HepG2 (cell line): ENCODE data around the gene ZNF226. TPM values are rescaled to one million over a fixed set of nuclear protein-coding genes. Genes with fewer than 3 reads are reported as not detected.

Experiments used
- AKNA ChIP-seq: sonication (generic); formaldehyde crosslinking; IDR thresholded peaks from 2 replicates; pipeline ENCODE4 v1.4.0; 2020; ENCODE audit warnings: missing genetic modification reagents, borderline replicate concordance
- CHD4 ChIP-seq: fragments of 200-600 bp; sonication (generic); IDR thresholded peaks from 2 replicates; pipeline ENCODE4 v1.7.0; 2017; ENCODE audit warnings: mild to moderate bottlenecking, low read length, borderline replicate concordance
- FOXM1 ChIP-seq: sonication (generic); formaldehyde crosslinking; IDR thresholded peaks from 2 replicates; pipeline ENCODE4 v1.5.0; 2020; ENCODE audit warnings: missing genetic modification reagents
- GTF3A ChIP-seq: sonication (generic); formaldehyde crosslinking; conservative IDR thresholded peaks from 2 replicates; pipeline ENCODE4 v1.4.0; 2020; ENCODE audit warnings: mild to moderate bottlenecking, missing genetic modification reagents
- HOXA9 ChIP-seq: sonication (generic); formaldehyde crosslinking; IDR thresholded peaks from 2 replicates; pipeline ENCODE4 v1.8.1; 2022; ENCODE audit warnings: missing genetic modification reagents, mild to moderate bottlenecking, moderate library complexity, borderline replicate concordance
- MAX ChIP-seq: IDR thresholded peaks from 2 replicates; pipeline ENCODE4 v1.6.1; 2012; ENCODE audit warnings: inconsistent platforms
- RERE ChIP-seq: IDR thresholded peaks from 2 replicates; pipeline ENCODE4 v1.6.1; 2016; ENCODE audit warnings: low read depth, missing genetic modification reagents, missing compliant biosample characterization
- SIN3A ChIP-seq: IDR thresholded peaks from 2 replicates; pipeline ENCODE4 v1.6.1; 2011; ENCODE audit warnings: low read depth, mild to moderate bottlenecking, control low read depth, low read length, borderline replicate concordance
- SMAD1 ChIP-seq: sonication (generic); formaldehyde crosslinking; IDR thresholded peaks from 2 replicates; pipeline ENCODE4 v1.4.0; 2020; ENCODE audit warnings: missing genetic modification reagents, low read depth, mild to moderate bottlenecking, borderline replicate concordance
- TIGD3 ChIP-seq: sonication (generic); formaldehyde crosslinking; IDR thresholded peaks from 2 replicates; pipeline ENCODE4 v1.5.1; 2020; ENCODE audit warnings: mild to moderate bottlenecking, missing genetic modification reagents, borderline replicate concordance
- XRCC5 ChIP-seq: fragments of 200-400 bp; formaldehyde crosslinking; optimal IDR thresholded peaks from 2 replicates; pipeline ENCODE3; 2017; ENCODE audit warnings: mild to moderate bottlenecking, low read length
- ZC3H13 ChIP-seq: sonication (generic); formaldehyde crosslinking; IDR thresholded peaks from 2 replicates; pipeline ENCODE4 v1.8.1; 2023; ENCODE audit warnings: mild to moderate bottlenecking, missing genetic modification reagents, moderate library complexity
- ZNF460 ChIP-seq: sonication (generic); formaldehyde crosslinking; IDR thresholded peaks from 2 replicates; pipeline ENCODE4 v1.5.1; 2020; ENCODE audit warnings: missing genetic modification reagents, mild to moderate bottlenecking, borderline replicate concordance
- ZNF567 ChIP-seq: sonication (generic); formaldehyde crosslinking; IDR thresholded peaks from 2 replicates; pipeline ENCODE4 v1.8.1; 2023; ENCODE audit warnings: mild to moderate bottlenecking, missing genetic modification reagents, borderline replicate concordance
- ZNF841 ChIP-seq: sonication (generic); formaldehyde crosslinking; IDR thresholded peaks from 2 replicates; pipeline ENCODE4 v1.8.1; 2023; ENCODE audit warnings: missing genetic modification reagents, borderline replicate concordance
- ZNF891 ChIP-seq: sonication (generic); formaldehyde crosslinking; IDR thresholded peaks from 2 replicates; pipeline ENCODE4 v1.5.0; 2020; ENCODE audit warnings: mild to moderate bottlenecking, missing genetic modification reagents
- polyA plus RNA-seq, 8 experiments: library from polyadenylated mRNA; depleted of rRNA in 3 of 8; stranded (reverse) in 7 of 8; unstranded in 1 of 8; fragments of >200 nt; fragmentation: Illumina TruSeq in 4 of 8; extraction: Trizol in 4 of 8; gene quantifications; 2 replicates each; pipeline versions ENCODE4 v1.2.1 to v1.2.3, GENCODE V29; 2011 to 2016; ENCODE audit warnings: low read depth in 4 of 8, missing spikeins in 1 of 8, mixed read lengths in 1 of 8; ENCODE audit not compliant: insufficient read depth in 1 of 8
- total RNA-seq, 5 experiments: library from RNA; depleted of rRNA; stranded (reverse); fragments of >200 nt; fragmentation: Illumina TruSeq; extraction: Trizol; gene quantifications; 2 replicates each; pipeline ENCODE4 v1.2.3, GENCODE V29; 2016; ENCODE audit warnings: low read depth in 1 of 5

The ZNF226 gene
- total and polyA plus RNA-seq, 2 of the 13 experiments (the other 11 are each of a cell fraction or from before 2014, with no cell fraction given): 8.3 to 16.0 TPM

- TF ChIP-seq TIGD3 (no peak), HOXA9 (no peak), MAX (0 out of 2 replicates have a peak, but pooled peaks have one; percentile 20), ZC3H13 (CRISPR knock-in tag) (no peak), CHD4 (no peak), ZNF841 (no peak), ZNF891 (CRISPR knock-in tag) (0 out of 2 replicates have a peak, but pooled peaks have one; percentile 22), XRCC5 (no peak), RERE (no peak), AKNA (CRISPR knock-in tag) (no peak), FOXM1 (no peak), SIN3A (peak; percentile 62; the same call in 1 of the 2 replicates), ZNF567 (no peak), ZNF460 (CRISPR knock-in tag) (no peak), GTF3A (CRISPR knock-in tag) (0 out of 2 replicates have a peak, but pooled peaks have one; percentile 37), SMAD1 (CRISPR knock-in tag) (no peak)
These were observed 42.4 kb downstream of the ZNF226 start (continued) for GRCh38 chr19:44207126-44207803.
